SK-N-SH (cell line): Measurements from ENCODE around the gene GARS1. TPM values are rescaled to one million over a fixed set of nuclear protein-coding genes. Genes with fewer than 3 reads are reported as not detected.

Experiments used
- CTCF ChIA-PET: fragments of 300-600, 350-600 bp; formaldehyde crosslinking; extraction: SDS; loops from one replicate; lab custom pipeline; 2021; lab: Yijun Ruan, JAX
- POLR2A ChIA-PET: fragments of 350-600 bp; sonication (Branson Sonifier 250); formaldehyde crosslinking; extraction: SDS; loops from one replicate; lab custom pipeline; 2020; ENCODE audit warnings: antibody characterized with exemption, inconsistent platforms; lab: Yijun Ruan, JAX
- DNase-seq: peaks from one replicate; pipeline ENCODE4 v3.0.0; 2012
- H2AFZ ChIP-seq: fragments of 200-600 bp; sonication (generic); 2 replicates; pipeline ENCODE4 v1.8.1; 2016; ENCODE audit warnings: antibody characterized with exemption, mild to moderate bottlenecking, low read depth
- H3F3A ChIP-seq: fragments of 200-600 bp; sonication (generic); replicated peaks from 2 replicates; pipeline ENCODE3; 2016; ENCODE audit warnings: antibody characterized with exemption, mild to moderate bottlenecking; ENCODE audit not compliant: insufficient read depth
- H3K27ac ChIP-seq, 2 experiments: fragments of 200-500 bp in 1 of 2; fragments of 200-600 bp in 1 of 2; sonication (Bioruptor generic) in 1 of 2; sonication (generic), shearing (Covaris generic) in 1 of 2; 2 replicates each; pipeline versions ENCODE4 v1.5.1 to v1.6.1; 2014 to 2016; ENCODE audit warnings: low read depth in 2 of 2, inconsistent platforms in 1 of 2, low read length in 1 of 2, mild to moderate bottlenecking in 1 of 2, mixed read lengths in 1 of 2
- H3K27me3 ChIP-seq: fragments of 200-600 bp; sonication (generic), shearing (Covaris generic); 2 replicates; pipeline ENCODE4 v1.6.1; 2016; ENCODE audit warnings: mixed run types; ENCODE audit not compliant: insufficient read depth
- H3K36me3 ChIP-seq, 2 experiments: fragments of 200-500 bp in 1 of 2; fragments of 200-600 bp in 1 of 2; sonication (Bioruptor generic) in 1 of 2; sonication (generic) in 1 of 2; replicated peaks in 1 of 2; 2 replicates each; pipeline versions ENCODE3 to v1.5.1; 2014 to 2016; ENCODE audit warnings: low read length in 1 of 2, mild to moderate bottlenecking in 1 of 2; ENCODE audit not compliant: insufficient read depth in 2 of 2, control insufficient read depth in 1 of 2
- H3K4me1 ChIP-seq, 2 experiments: fragments of 200-500 bp in 1 of 2; fragments of 200-600 bp in 1 of 2; sonication (Bioruptor generic) in 1 of 2; sonication (generic), shearing (Covaris generic) in 1 of 2; 2 replicates each; pipeline versions ENCODE4 v1.5.1 to v1.6.1; 2014 to 2016; ENCODE audit warnings: low read depth in 1 of 2, low read length in 1 of 2, mixed run types in 1 of 2; ENCODE audit not compliant: insufficient read depth in 2 of 2, control insufficient read depth in 1 of 2
- H3K4me2 ChIP-seq: fragments of 200-600 bp; sonication (generic), shearing (Covaris generic); 2 replicates; pipeline ENCODE4 v1.6.1; 2017; ENCODE audit warnings: mixed run types
- H3K4me3 ChIP-seq, 2 experiments: fragments of 200-500 bp in 1 of 2; fragments of 200-600 bp in 1 of 2; sonication (Bioruptor generic) in 1 of 2; sonication (generic), shearing (Covaris generic) in 1 of 2; 2 replicates each; pipeline versions ENCODE4 v1.5.1 to v1.8.1; 2014 to 2016; ENCODE audit warnings: low read depth in 2 of 2, inconsistent platforms in 1 of 2, low read length in 1 of 2, mild to moderate bottlenecking in 1 of 2, mixed read lengths in 1 of 2, moderate library complexity in 1 of 2
- H3K79me2 ChIP-seq: fragments of 200-600 bp; sonication (generic); 2 replicates; pipeline ENCODE4 v1.8.1; 2017; ENCODE audit warnings: mild to moderate bottlenecking; ENCODE audit not compliant: insufficient read depth
- H3K9ac ChIP-seq: fragments of 200-600 bp; sonication (generic); 2 replicates; pipeline ENCODE4 v1.6.1; 2017; ENCODE audit warnings: mixed run types
- H3K9me2 ChIP-seq: fragments of 200-600 bp; sonication (generic); 2 replicates; pipeline ENCODE4 v1.6.1; 2017; ENCODE audit warnings: mixed run types
- H3K9me3 ChIP-seq: fragments of 200-600 bp; sonication (generic); 2 replicates; pipeline ENCODE4 v1.6.1; 2017; ENCODE audit warnings: mixed run types, mild to moderate bottlenecking, moderate library complexity
- H4K20me1 ChIP-seq: fragments of 200-600 bp; sonication (generic); 2 replicates; pipeline ENCODE4 v1.6.1; 2017; ENCODE audit warnings: mild to moderate bottlenecking, mixed run types; ENCODE audit not compliant: insufficient read depth
- ELF1 ChIP-seq: IDR thresholded peaks from 2 replicates; pipeline ENCODE4 v1.4.0; 2012
- EZH2phosphoT487 ChIP-seq: fragments of 200-600 bp; sonication (generic); IDR thresholded peaks from 2 replicates; pipeline ENCODE4 v1.6.1; 2017; ENCODE audit warnings: low read depth, mixed run types, mild to moderate bottlenecking, antibody characterized with exemption, moderate library complexity, borderline replicate concordance
- FOXM1 ChIP-seq: IDR thresholded peaks from 2 replicates; pipeline ENCODE4 v1.4.0; 2012; ENCODE audit warnings: low read depth, mild to moderate bottlenecking
- GATA2 ChIP-seq: sonication (generic); formaldehyde crosslinking; IDR thresholded peaks from 2 replicates; pipeline ENCODE4 v1.5.0; 2020; ENCODE audit warnings: mild to moderate bottlenecking, missing genetic modification reagents
- JUND ChIP-seq: IDR thresholded peaks from 2 replicates; pipeline ENCODE4 v1.4.0; 2012
- MAX ChIP-seq: IDR thresholded peaks from 2 replicates; pipeline ENCODE4 v1.4.0; 2012; ENCODE audit warnings: low read depth
- MEF2A ChIP-seq: IDR thresholded peaks from 2 replicates; pipeline ENCODE4 v1.4.0; 2012; ENCODE audit warnings: low read depth, borderline replicate concordance
- MXI1 ChIP-seq: IDR thresholded peaks from 2 replicates; pipeline ENCODE4 v1.6.1; 2012; ENCODE audit warnings: mild to moderate bottlenecking, low read depth, low read length, improper control_type of control experiment
- PBX3 ChIP-seq: IDR thresholded peaks from 2 replicates; pipeline ENCODE4; 2012
- POLR2AphosphoS5 ChIP-seq: IDR thresholded peaks from 2 replicates; pipeline ENCODE4 v1.6.1; 2012; ENCODE audit warnings: low read depth, low read length
- RAD21 ChIP-seq: IDR thresholded peaks from 2 replicates; pipeline ENCODE4 v1.6.1; 2012; ENCODE audit warnings: mild to moderate bottlenecking, low read length
- RCOR1 ChIP-seq: fragments of 150-350 bp; IDR thresholded peaks from 2 replicates; pipeline ENCODE4 v1.6.1; 2017; ENCODE audit warnings: antibody characterized with exemption, low read length
- REST ChIP-seq: IDR thresholded peaks from 2 replicates; pipeline ENCODE4 v1.6.1; 2012; ENCODE audit warnings: mild to moderate bottlenecking, low read depth, low read length, moderate library complexity
- RFX5 ChIP-seq: IDR thresholded peaks from 2 replicates; pipeline ENCODE4 v1.6.1; 2012; ENCODE audit warnings: mild to moderate bottlenecking, improper control_type of control experiment, low read length
- RXRA ChIP-seq: IDR thresholded peaks from 2 replicates; pipeline ENCODE4 v1.4.0; 2012; ENCODE audit warnings: low read depth, mild to moderate bottlenecking, borderline replicate concordance
- SMC3 ChIP-seq: IDR thresholded peaks from 2 replicates; pipeline ENCODE4 v1.6.1; 2012; ENCODE audit warnings: low read depth, low read length, improper control_type of control experiment
- TAF1 ChIP-seq: IDR thresholded peaks from 2 replicates; pipeline ENCODE4 v1.6.1; 2012; ENCODE audit warnings: low read depth, mild to moderate bottlenecking, low read length, moderate library complexity, borderline replicate concordance
- TCF12 ChIP-seq: IDR thresholded peaks from 2 replicates; pipeline ENCODE4 v1.4.0; 2012
- TEAD4 ChIP-seq: IDR thresholded peaks from 2 replicates; pipeline ENCODE4 v1.4.0; 2012; ENCODE audit warnings: mild to moderate bottlenecking, borderline replicate concordance; ENCODE audit not compliant: insufficient read depth
- USF1 ChIP-seq: IDR thresholded peaks from 2 replicates; pipeline ENCODE4 v1.4.0; 2012; ENCODE audit warnings: low read depth, borderline replicate concordance
- YY1 ChIP-seq: IDR thresholded peaks from 2 replicates; pipeline ENCODE4 v1.4.0; 2012; ENCODE audit warnings: low read depth, mild to moderate bottlenecking
- ZBTB33 ChIP-seq: IDR thresholded peaks from 2 replicates; pipeline ENCODE4 v1.4.0; 2012; ENCODE audit warnings: low read depth, borderline replicate concordance
- WGBS: methylation state at CpG from one replicate; pipeline ENCODE4 v1.1.6; 2017; ENCODE audit warnings: low lambda C conversion rate; 5-methylcytosine and 5-hydroxymethylcytosine counted together
- polyA plus RNA-seq, 3 experiments: library from polyadenylated mRNA; depleted of rRNA; stranded (reverse); fragments of >200 nt; gene quantifications; 2 replicates each; pipeline ENCODE4 v1.2.3, GENCODE V29; 2012

Gene GARS1
- polyA plus RNA-seq, 1 of the 3 experiments (the other 2 are of a cell fraction) = 301 TPM

- no peaks in the 10 kb centered on the region for H3K9me2 ChIP-seq
- H3K27ac ChIP-seq = no peak overlapping the region
- no peak overlapping the region for H2AFZ ChIP-seq
- WGBS = 64% methylated on average over 16 of the region's 16 CpGs
- DNase-seq = peak; percentile 58
- peaks cover 72% of the 10 kb centered on the region for H3K27me3 ChIP-seq
- H3K9ac ChIP-seq = no peak overlapping the region
- no peaks in the 10 kb centered on the region for H3F3A ChIP-seq
- peaks cover 0 to 27% of the 10 kb centered on the region in 2 experiments; a peak in 1 of 4 replicates for H3K4me1 ChIP-seq
- no peaks in the 10 kb centered on the region for H3K79me2 ChIP-seq
- H3K9me3 ChIP-seq = no peaks in the 10 kb centered on the region
- peak overlapping the region; percentile 68; the same call in 1 of the 2 replicates for H3K4me2 ChIP-seq
- TF ChIP-seq MEF2A = no peak
- TF ChIP-seq TAF1 = no peak
- no peak for TF ChIP-seq POLR2AphosphoS5
- no peak for TF ChIP-seq EZH2phosphoT487
- TF ChIP-seq MAX = no peak
- no peak for TF ChIP-seq GATA2
- no peak for TF ChIP-seq FOXM1
- no peak for TF ChIP-seq RCOR1
- TF ChIP-seq JUND = no peak
- no peaks in the 10 kb centered on the region for H3K36me3 ChIP-seq
- CTCF ChIA-PET = interaction anchor here (0.9 to 5.8 kb wide), 19 partner anchors 8 to 200 kb away, joined by 3 to 67 read pairs (median 6); partner anchors contain the start of gene INMT
- no peak overlapping the region; a peak in 1 of 4 replicates for H3K4me3 ChIP-seq
- 0 out of 2 replicates have a peak, but pooled peaks cover 6% of the 10 kb centered on the region for H4K20me1 ChIP-seq
- POLR2A ChIA-PET = no interaction called here
These were observed 86.7 kb downstream of the GARS1 start for GRCh38 chr7:30681331-30681797.

- Histone ChIP-seq H3K4me1 (peaks cover 0 to 27% of the 10 kb centered on the region in 2 experiments; a peak in 1 of 4 replicates), H3K27me3 (peaks cover 68% of the 10 kb centered on the region), H2AFZ (no peak overlapping the region), H3F3A (no peaks in the 10 kb centered on the region), H3K4me2 (peak overlapping the region; percentile 68; the same call in 1 of the 2 replicates), H3K4me3 (peak overlapping the region in 1 of 2 experiments; percentile 46; a peak in 3 of 4 replicates), H4K20me1 (0 out of 2 replicates have a peak, but pooled peaks cover 6% of the 10 kb centered on the region), H3K36me3 (no peaks in the 10 kb centered on the region), H3K79me2 (no peaks in the 10 kb centered on the region), H3K9me2 (no peaks in the 10 kb centered on the region), H3K9ac (no peak overlapping the region), H3K27ac (no peak overlapping the region), H3K9me3 (no peaks in the 10 kb centered on the region)
- CTCF ChIA-PET = interaction anchor here (0.8 to 5.4 kb wide), 37 partner anchors 9 to 441 kb away, joined by 3 to 67 read pairs (median 5); partner anchors contain the start of gene INMT
- no peak for DNase-seq
- TF ChIP-seq MXI1 (no peak), SMC3 (no peak), ELF1 (no peak), REST (no peak), RFX5 (no peak), RXRA (no peak), TCF12 (no peak), USF1 (no peak), FOXM1 (no peak), MEF2A (no peak), RAD21 (no peak), PBX3 (no peak), TEAD4 (no peak), ZBTB33 (no peak), YY1 (no peak)
- POLR2A ChIA-PET = interaction anchor here (1.0 kb wide), 1 partner anchor 11 kb away, joined by 3 read pairs; no protein-coding TSS in a partner anchor
- 9% methylated on average over 34 of the region's 40 CpGs for WGBS
These were observed 87.1 kb downstream of the GARS1 start for GRCh38 chr7:30681815-30682211.
